Measurements from ENCODE around the gene GAB1.

The GAB1 gene

DNA sequence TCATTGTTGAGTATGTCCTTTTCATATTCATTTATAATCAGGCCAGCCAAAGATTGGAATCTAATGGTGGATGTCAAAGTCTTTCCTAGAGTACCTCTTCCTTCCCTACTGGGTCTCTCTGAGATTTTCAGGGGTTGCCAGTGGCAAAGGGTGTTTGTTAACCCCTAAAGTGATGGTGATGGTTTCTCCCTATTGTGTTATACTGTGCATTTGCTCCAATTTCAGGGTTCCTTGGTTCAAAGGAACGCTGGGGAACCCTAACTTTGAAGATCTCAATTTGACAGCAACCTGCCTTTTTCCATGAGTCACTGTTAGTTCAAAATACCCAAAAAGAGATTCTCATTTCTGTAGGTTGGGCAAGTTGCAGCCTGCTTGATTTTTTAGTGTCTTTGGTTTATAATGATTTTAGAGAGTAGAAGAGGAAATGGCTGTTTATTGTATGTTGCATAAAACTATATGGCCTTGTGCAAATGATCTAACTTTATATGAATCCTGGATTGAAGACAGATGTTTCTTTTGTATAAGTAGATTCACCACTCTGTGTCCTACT lies 23.0 kb downstream of the GAB1 start:
- DNase-seq: no peak

DNA sequence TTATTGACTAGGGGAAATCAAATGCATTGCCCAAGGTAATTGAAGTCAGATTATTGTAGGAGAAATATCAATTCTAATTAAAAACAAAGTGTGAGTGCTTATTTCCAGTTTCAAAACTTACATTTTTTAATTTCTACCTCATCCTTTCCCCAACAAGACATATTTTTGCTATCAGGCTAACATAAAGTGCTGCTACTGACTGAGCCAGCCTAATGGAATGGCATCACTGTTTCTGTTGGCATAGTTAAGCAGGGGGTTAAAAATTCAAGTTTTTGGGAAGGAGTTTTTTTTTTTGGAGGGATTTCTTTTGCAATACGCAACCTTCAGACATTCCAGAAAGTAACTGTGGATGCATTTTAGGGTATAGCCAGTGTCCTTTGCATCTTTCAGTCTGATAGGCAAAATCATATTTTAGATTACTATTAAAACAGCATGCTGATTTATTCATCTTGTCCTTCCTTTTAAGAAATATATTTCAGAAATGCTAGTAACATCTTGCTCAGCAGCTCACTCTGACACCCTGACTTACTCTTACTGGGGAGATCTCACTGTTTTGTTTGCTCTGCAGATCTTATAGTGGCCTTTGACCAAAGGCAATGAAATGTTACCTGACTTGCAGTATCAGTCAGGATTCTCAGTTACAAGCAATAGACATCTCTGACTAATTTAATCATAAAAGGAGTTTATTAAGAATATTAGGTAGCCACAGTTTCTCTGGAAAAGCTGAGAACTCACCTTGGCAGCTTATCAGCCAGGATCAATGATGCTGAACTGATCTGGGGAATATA lies 24.4 kb downstream of the GAB1 start:
- DNase-seq: no peak

DNA sequence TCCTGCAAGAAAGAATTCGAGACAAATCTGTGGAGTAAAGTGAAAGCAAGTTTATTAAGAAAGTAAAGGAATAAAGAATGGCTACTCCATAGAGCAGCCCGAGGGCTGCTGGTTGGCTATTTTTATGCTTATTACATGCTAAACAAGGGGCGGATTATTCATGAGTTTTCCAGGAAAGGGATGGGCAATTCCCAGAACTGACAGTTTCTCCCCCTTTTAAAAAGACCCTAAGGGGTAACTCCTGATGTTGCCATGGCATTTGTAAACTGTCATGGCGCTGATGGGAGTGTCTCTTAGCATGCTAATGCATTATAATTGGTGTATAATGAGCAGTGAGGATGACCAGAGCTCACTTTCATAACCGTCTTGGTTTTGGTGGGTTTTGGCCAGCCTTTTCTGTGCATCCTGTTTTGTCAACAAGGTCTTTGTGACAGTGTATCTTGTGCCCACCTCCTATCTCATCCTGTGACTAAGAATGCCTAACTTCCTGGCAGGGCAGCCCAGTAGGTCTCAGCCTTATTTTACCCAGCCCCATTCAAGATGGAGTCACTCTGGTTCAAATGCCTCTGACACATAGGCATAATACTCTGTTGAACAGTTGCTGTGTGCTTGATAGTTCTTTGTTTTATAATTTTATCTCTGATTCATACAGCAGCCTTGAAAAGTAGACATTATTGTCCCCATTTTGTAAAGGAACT lies 25.8 kb downstream of the GAB1 start:
- DNase-seq: no peak

DNA sequence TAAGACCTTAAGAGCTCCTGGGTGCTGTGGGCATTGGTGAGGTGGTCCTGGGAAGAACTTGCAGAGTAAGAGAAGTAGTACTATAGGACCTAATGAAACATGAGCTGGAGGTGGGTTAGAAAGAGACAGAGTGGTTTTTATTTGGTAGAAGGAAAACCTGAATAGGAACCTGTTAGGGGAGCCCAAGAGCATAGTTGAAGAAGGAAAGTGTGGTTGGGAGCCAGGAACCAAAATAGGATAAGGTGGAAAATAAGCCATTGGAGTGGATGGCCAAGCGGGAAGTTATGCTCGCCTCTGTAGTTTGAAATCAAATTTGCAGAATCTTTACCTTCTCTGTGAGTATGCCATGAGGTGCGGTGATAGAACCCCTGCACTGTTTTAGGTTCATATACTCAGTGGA lies 26.7 kb downstream of the GAB1 start:
- DNase-seq: no peak

DNA sequence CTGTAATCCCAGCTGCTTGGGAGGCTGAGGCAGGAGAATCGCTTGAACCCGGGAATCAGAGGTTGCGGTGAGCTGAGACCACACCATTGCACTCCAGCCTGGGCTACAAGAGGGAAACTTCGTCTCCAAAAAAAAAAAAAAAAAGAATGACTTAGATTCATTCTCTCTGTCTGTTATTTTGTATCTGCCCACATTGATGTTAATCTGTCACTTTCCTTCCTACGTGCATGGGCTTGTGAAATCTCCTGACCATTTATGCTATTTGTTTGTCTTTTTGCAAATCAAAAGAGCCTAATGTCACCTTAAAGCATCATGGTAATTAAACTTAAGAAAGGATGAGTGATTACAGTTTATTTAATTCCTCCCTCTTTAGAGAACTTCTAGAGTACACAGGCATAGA lies 27.4 kb downstream of the GAB1 start:
- DNase-seq: no peak

DNA sequence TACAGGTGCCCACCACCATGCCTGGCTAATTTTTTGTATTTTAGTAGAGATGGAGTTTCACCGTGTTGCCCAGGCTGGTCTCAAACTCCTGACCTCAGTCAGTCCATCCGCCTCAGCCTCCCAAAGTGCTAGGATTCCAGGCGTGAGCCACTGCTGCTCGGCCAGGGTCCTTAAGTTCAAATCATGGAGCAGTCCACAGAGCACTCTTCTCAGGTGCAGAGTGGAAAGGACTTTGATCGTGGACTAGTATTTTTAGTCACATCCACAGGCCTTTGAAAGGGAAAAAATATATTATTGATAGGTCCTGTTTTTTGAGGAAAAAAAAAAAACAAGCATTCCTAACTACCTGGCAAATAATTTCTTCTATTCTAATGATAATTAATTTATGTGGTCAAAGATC lies 31.2 kb downstream of the GAB1 start:
- DNase-seq: no peak

DNA sequence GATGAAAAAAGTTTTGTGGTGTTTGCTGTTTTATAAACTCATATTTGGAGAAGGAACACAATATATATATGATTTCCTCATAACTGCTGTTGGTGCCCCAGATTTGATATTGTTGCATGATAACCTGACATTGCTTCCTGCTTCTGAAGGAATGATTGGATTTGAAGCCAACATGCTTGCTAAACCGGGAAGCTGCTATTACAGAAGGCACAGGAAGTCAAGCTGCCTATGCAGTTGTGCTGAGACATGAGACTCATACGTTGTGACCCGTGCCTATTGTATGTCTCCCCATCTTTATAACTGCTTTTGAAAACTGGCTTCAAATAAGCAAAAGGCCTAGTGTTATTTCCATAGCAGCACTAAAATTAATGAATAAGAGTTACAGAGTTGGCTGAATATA lies 32.9 kb downstream of the GAB1 start:
- DNase-seq: no peak

DNA sequence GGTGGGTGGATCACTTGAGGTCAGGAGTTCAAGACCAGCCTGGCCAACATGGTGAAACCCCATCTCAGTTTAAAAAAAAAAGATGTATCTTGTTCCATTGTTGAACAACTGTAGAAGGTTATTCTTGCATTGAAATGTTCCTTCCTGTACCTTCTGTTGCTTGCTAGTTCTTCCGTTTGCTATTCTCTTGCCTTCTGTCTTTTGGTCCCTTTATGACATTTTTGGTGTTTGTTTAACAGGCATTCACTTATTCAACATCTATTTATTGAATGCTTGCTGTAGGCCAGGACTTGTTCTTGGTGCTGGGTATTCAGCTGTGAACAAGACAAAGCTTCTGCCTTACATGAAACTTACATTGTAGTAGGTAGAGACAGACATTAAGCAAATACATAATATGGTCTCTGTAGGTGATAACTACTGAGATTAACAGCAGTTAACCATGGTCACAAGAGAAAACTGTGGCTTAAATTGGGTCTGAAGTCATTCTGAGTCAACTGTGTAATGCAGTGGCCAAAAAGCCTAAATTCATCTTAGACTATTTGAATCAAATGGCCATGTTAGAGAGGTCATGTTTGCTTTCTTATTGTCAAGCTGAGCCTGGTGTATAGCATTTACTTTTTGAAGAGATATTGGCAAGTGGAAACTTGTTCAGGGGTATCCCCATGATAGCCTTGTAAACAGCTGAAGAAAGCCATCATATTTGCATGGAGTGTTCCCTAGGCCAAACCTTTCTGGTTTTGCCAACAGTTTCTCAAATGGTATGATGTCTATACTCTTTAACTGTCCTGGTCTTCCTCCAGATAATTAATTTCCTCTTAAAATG lies 35.6 kb downstream of the GAB1 start:
- DNase-seq: no peak

DNA sequence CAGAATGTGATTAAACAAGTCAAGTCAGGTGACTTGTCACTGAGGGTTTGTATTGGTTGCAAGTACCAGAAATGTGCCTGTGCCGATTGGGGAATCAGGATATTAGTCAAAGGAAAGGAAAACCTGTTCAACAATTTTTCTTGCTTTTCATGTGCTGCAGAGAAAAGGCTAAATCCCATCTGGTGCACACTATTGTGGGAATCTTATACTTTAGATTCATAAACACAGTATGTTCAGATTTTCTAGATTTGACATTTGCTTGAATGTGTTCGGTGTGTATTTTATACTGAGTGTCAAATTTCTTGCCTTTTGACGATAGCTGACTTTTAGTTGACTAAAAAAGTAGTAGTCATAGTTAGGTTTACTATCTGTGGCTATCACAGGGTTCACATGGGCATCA lies 37.6 kb downstream of the GAB1 start:
- DNase-seq: no peak

DNA sequence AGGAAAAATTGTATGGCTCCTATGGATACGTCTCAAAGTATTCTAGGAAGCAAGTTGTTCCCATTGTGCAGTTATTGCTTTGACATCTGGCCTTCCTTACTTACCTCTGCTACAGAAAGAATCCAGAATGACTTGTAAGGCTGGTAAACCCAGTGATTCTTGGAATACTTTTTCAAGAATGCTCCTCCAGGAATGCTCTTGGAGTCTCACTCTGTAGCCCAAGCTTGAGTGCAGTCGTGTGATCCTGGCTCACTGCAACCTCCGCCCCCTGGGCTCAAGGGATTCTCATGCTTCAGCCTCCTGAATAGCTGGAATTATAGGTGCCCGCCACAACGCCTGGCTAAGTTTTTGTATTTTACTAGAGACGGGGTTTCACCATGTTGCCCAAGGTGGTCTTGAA lies 38.1 kb downstream of the GAB1 start:
- DNase-seq: no peak

DNA sequence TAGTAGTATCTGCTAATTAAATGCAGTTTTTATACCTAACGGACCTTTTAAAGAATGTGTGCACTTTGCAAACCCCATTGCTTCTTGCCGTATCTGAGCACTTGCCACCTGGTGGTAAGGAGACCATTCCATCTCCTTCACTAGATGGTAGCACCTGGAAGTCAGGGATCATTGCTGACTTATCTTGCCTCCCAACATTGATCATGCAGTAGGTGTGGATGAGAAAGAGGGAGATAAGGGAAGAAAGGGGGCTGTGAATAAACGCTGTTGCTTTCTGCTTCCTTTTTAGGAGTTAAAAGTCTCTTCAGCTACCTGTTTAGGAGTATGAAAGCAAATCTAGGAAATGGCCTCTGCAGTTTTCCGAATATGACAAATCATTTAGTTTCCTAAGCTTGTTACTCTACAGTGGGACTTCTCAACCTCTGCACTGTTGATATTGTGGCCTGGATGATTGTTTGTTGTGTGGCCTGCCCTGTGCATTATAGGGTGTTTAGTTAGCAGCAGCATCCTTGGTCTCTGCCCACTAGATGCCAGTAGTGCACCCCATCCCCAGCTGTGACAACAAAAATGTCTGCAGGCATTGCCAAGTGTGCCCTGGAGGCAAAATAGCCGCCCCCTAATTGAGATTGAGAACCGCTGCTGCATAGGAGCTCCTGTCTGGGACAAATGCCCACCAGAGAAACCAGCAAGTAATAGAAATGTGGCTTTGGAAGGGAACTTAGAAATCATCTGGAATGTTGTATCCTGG lies 38.8 kb downstream of the GAB1 start:
- DNase-seq: no peak

DNA sequence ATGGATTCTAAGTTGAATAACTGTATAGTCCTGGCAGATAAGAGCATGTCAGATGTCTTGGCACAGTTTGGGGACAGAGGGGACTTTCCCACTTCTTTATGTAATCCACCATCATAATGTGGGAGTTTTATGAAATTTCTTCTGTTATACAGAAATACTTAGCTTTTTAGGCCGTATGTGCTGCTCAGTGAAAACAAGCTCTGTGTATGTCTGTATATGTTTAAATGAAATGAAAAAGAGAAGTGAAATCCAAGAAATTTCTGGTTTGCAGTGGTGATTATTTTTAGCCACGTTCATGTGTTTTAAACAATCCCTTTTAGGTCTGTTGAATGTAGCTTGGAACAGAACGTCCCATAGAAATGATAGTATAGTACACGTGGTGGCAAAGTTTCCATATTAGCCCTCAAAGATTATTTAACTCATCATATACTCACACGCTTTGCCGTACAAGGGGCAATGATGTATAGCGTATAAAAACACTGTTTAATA lies 41.0 kb downstream of the GAB1 start:
- no peak for DNase-seq

DNA sequence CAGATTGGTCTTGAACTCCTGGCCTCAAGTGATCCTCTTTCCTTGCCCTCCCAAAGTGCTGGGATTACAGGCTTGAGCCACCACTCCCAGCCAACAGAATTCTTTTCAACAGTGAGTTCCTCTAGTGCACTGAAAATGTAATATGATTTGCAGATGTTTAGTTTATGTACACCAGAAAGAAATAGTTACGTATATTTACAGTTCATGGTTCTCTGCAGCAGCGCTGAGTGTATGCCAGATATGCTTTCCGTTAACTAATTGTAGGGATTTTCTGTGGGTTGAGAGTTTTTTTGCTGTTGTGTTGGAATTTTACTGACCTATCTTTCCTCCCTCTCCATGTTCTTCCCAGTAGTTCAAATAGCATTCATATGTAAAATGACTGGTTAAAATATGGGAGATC lies 44.0 kb downstream of the GAB1 start:
- DNase-seq: no peak

DNA sequence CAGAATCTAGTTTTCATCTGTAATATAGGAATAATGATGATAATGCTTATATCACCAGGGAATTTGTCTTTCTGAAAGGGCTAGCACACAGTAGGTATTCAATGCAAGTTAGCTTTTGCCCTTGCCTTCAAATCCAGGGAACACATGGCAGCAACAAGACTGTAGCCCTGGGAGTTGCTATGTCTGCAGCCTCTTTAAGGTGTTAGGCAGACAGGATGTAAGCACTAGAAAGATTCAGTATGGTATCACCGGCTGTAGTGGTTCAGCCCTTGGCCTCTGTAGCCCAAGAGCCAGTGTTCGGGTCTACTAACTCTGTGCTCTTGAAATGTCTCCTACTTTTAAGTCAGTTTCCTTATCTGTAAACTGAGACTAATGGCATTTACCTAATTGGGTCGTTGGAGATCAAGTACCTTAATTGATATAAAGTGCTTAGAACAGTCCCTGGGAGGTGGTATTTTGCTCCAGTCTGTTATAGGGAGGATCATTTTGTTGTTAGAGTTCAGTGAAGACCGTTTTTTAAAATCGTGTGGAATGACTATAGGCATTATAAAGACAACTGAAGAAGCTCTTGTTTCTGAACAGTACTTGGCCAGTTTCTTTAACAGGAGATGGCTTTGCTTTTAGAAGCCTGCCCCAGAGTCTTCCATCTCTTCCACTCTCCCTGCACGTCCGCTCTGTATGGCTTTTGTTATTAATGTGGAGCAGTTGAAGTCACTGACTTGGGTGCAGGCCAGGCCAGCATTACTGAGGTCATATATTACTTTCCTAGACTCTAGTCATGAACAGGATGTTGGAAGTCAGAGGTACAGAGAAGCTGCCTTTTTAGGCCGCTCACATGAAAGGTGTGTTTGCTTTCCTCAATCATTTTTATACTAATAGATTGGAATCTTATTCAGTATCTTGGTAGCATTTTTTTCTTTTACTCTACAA lies 44.8 kb downstream of the GAB1 start:
- DNase-seq: no peak

DNA sequence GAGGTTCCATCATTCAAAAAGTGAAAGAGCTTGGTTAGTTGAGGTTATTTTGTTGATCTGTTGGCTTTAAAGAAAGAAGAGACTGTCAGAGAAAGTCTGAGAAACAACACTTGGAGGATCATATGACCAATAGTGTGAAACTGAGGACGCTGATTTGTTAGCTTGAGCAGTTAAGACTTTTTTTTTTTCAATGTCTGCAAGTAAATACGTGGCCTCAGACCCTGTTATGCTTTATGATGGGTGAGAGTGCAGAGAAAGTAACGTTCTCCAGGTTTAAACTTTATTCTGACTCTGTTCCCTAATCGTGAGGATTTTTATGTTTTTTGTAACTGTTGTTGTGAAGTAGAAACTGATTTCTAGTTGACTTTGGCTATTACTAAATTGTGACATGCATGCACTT lies 45.9 kb downstream of the GAB1 start:
- DNase-seq: no peak

DNA sequence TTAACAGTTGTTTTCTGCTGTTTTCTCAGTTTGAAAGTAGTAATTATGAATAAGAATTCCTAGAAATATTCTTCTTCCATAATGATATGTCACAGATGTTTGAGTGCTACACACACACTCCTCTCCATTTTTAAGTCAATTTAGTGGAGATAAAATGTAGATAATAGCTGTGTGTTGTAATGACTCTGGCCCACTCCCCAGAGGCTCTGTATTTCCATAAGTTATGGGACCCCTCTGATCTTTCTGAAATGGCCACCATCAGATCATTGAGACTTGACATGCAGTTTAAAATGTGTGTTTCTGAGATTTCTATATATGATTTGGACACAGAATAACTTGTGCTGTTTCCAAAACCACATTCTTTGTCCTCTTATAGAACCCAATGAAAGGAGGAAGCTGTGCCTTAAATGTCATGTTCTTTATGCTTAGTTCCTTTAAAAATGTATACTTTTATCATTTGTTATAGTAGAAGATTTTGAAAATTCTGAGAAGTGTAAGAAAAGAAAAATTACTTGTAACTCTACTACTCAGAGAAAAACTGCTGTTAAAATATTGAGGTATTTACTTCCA lies 46.4 kb downstream of the GAB1 start:
- no peak for DNase-seq

DNA sequence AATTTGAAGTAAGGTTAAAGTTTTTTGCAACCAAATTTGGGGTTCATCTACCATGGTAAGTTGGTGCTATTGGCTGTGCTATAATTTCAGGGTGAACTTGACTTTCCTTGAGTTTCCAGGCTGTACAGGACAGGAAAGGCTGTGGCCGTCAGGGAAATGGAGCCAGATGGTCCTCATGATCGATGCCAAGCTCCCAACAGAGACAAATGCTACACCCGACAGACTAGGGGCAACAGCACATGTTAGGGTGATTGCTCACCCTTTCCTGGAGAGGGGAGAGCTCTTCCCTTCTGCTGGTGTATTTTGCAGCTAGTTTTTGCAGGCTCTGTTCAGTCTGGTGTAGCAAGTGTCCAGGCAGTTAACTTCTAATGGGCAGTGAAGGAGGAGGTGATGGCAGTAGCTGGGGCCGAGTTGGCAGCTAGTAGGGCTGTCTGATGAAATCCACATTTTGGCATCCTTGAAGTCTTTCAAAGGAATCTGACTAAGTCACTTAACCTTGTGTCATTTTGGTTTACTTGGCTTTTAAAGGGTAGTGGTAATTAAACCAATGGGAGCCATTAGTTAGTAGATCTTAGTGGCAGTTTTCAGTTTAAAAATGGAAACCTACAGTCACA lies 47.8 kb downstream of the GAB1 start:
- no peak for DNase-seq

DNA sequence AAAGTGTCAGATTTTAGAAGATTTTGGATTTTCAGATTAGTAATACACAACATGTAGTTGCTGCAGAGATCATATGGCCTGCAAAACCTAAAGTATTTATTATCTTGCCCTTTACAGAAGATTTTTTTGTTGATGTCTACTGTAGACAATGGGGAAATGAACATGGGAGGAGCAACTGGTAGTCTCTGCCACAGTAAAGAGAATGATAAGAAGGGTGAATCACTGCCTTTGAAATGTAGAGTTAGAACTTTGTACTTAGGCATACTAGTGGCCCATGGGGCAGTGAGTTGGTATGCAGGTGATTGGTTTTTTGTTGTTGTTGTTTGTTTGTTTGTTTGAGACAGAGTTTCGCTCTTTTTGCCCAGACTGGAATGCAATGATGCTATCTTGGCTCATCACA lies 50.1 kb downstream of the GAB1 start:
- DNase-seq: no peak

DNA sequence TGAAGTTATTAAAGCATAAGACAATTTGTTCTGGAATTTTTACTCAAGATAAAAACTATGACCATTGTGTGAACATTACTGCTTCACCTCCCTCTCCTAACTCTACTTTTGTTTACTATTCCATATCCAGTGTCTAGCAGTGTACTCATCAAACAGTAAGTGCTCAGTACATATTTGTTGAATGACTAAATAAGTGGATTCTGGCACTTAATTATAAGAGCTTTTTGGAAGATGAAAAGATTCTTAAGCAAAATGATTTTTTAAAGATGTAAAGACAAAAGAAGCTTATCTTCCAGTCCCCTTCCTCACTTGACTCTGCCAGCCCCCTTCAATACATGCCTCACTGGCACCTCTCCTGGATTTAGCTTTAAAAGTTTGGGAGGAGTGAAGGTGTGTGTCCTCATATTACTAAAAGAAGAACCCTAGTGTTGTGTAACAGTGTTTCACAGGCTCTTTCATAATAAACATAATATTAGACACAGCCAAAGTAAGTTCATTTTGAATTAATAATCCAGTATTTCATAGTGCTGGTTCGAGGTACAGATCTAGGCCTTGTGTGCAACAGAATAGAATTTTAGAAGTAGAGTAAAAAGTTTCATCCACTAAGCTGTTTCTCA lies 53.0 kb downstream of the GAB1 start:
- no peak for DNase-seq

DNA sequence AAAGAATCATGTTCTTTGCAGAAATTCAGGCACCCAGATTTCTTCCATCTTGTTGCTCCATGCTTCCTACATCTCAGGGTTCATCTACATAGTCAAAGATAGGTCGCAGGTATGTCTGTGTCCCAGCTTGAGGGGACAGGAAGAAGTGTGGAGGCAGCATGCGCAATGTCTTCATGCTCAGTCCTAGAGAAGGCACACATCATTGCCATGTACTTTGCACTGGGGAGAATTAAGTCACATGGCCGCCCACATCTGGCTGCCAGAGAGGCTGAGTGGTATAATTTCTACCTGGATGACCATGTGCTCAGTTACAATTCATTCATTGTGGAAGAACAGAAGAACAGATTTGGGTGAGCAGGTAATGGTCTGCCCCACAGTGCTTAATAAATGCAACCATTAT lies 54.1 kb downstream of the GAB1 start:
- DNase-seq: no peak

All from stimulated activated naive CD4-positive, alpha-beta T cell (primary cell).